Central memory CD8-positive, alpha-beta T cell (primary cell): ENCODE results near the gene UBE2K.
A peak's percentile ranks its signal among the peaks of the same experiment; 100 is the strongest.
"Not testable (repeated sequence)": the region's sequence is repeated elsewhere in the genome, so short reads cannot be mapped to it uniquely, and the experiment has no call there.

Experiments
- ATAC-seq: fragments of 150-1000 bp; cut with Tn5 transposase; replicated peaks from 2 replicates; pipeline ENCODE4 v1.10.0; 2022; ENCODE audit warnings: mild to moderate bottlenecking, moderate FRiP score, moderate number of reproducible peaks; ENCODE audit not compliant: poor library complexity, severe bottlenecking; ENCODE audit errors: extremely low read depth
- DNase-seq, 2 donors: peaks; one replicate each; pipeline ENCODE4 v3.0.0; 2021; ENCODE audit warnings: low spot score in 2 of 2
- H3K27ac Mint-ChIP-seq: one replicate; pipeline ENCODE4 v1.8.0; 2022; ENCODE audit warnings: low read depth, mild to moderate bottlenecking, moderate library complexity, mixed read lengths
- H3K27me3 Mint-ChIP-seq: one replicate; pipeline ENCODE4 v1.8.0; 2022; ENCODE audit warnings: mixed read lengths
- H3K36me3 Mint-ChIP-seq: one replicate; pipeline ENCODE4 v1.8.0; 2022; ENCODE audit warnings: mild to moderate bottlenecking, moderate library complexity, mixed read lengths; ENCODE audit not compliant: insufficient read depth
- H3K4me1 Mint-ChIP-seq: one replicate; pipeline ENCODE4 v1.8.0; 2022; ENCODE audit warnings: mixed read lengths
- H3K4me3 Mint-ChIP-seq: one replicate; pipeline ENCODE4 v1.8.0; 2022; ENCODE audit warnings: mild to moderate bottlenecking, moderate library complexity, mixed read lengths
- H3K9me3 Mint-ChIP-seq: one replicate; pipeline ENCODE4 v1.8.0; 2022; ENCODE audit warnings: mixed read lengths

UBE2K gene

GRCh38 chr4:39664828-39665731 is 32.9 kb upstream of the UBE2K start:
- Mint-ChIP-seq H3K4me1 (no peaks in the 10 kb centered on the region), H3K4me3 (no peak overlapping the region), H3K27me3 (no peaks in the 10 kb centered on the region), H3K36me3 (peaks cover 4% of the 10 kb centered on the region), H3K27ac (no peak overlapping the region), H3K9me3 (no peaks in the 10 kb centered on the region)
- DNase-seq (no peak), ATAC-seq (no peak)

DNA sequence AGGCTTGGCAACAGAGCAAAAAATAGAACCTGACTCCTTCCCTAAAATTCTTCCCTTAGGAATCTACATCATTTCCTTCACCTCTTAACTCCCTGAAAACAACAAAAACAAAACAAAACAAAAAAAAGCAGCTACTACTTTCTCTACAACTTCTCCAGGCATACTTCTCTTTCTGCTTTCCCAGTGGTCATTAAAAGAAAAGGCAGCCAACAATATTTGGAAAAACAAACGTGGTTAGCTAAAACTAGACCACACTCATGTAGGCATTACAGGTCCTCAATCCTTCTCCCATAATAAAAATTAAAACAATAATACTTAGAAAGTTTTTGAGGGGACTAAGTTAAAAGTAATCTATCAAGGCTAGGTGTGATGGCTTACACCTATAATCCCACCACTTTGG is 30.2 kb upstream of the UBE2K start:
- no peaks in the 10 kb centered on the region for H3K27me3 Mint-ChIP-seq
- no peaks in the 10 kb centered on the region for H3K9me3 Mint-ChIP-seq
- H3K4me3 Mint-ChIP-seq: no peak overlapping the region
- no peak for DNase-seq
- H3K27ac Mint-ChIP-seq: no peak overlapping the region
- no peak for ATAC-seq
- H3K4me1 Mint-ChIP-seq: no peaks in the 10 kb centered on the region
- H3K36me3 Mint-ChIP-seq: peaks cover 2% of the 10 kb centered on the region

DNA sequence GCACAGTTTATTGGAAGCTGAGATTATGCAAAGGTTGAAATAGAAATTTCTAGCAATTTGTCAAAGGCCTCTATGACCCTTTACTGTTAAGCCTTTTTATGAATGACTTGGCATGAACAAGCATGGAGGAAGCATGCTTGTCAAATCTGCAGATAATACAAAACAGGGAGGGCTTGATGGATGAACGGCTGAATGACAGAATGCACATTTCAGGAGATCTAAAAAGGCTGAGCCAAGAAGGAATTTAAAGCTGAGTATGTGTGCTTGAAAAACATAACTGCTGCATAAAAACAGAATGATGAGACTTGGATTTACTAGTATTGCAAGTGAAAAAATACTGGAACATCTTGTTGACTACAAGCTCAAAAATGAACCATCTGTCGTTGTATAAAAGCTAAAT is 29.0 kb upstream of the UBE2K start:
- no peak for DNase-seq
- no peak for ATAC-seq
- no peaks in the 10 kb centered on the region for H3K27me3 Mint-ChIP-seq
- no peaks in the 10 kb centered on the region for H3K4me1 Mint-ChIP-seq
- no peaks in the 10 kb centered on the region for H3K9me3 Mint-ChIP-seq
- no peak overlapping the region for H3K4me3 Mint-ChIP-seq
- no peak overlapping the region for H3K27ac Mint-ChIP-seq
- H3K36me3 Mint-ChIP-seq: peaks cover 2% of the 10 kb centered on the region

GRCh38 chr4:39670296-39670695 is 27.6 kb upstream of the UBE2K start:
- not testable (repeated sequence) for ATAC-seq, H3K4me1 Mint-ChIP-seq, H3K9me3 Mint-ChIP-seq, H3K27me3 Mint-ChIP-seq, H3K36me3 Mint-ChIP-seq, H3K27ac Mint-ChIP-seq, DNase-seq, H3K4me3 Mint-ChIP-seq

- not testable (repeated sequence) for H3K27ac Mint-ChIP-seq, H3K4me3 Mint-ChIP-seq, H3K36me3 Mint-ChIP-seq, H3K4me1 Mint-ChIP-seq, ATAC-seq, H3K9me3 Mint-ChIP-seq, DNase-seq
- peaks cover 14% of the 10 kb centered on the region for H3K27me3 Mint-ChIP-seq
These were observed 22.3 kb upstream of the UBE2K start for GRCh38 chr4:39675681-39676080.

DNA sequence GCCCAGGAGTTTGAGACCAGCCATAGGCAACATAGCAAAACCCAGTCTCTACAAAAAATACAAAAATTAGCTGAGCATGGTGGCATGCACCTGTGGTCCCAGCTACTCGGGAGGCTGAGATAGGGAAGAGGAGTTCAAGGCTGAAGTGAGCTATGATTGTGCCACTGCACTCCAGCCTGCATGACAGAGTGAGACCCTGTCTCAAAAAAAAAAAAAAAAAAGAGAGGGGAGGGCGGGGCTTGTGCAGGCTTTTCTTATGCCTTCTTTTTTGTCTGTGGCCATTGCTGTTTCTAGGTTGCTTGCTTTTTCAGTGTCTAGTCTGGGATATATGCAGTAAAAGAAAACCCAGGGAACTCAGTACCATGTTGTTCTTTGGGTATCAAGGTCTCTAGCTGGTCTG is 16.9 kb upstream of the UBE2K start:
- H3K4me3 Mint-ChIP-seq, DNase-seq, ATAC-seq, H3K36me3 Mint-ChIP-seq, H3K9me3 Mint-ChIP-seq, H3K4me1 Mint-ChIP-seq, H3K27ac Mint-ChIP-seq: not testable (repeated sequence)
- peaks cover 14% of the 10 kb centered on the region for H3K27me3 Mint-ChIP-seq

DNA sequence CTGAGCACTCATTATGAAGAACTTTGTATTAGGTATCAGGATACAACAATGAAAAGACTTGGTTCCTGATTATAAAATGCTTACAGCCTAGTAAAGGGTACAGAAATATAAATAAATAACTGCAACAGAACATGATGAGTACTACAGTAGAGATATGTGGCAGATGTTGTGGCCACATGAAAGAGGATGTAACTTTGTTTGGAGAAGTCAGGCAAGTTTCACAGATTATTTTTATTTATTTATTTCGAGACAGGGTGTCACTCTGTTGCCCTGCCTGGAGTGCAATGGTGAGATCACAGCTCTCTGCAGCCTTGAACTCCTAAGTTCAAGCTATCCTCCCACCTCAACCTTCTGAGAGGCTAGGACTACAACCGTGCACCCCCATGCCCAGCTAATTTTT is 15.8 kb upstream of the UBE2K start:
- no peak for DNase-seq
- Mint-ChIP-seq H3K27me3 (peaks cover 14% of the 10 kb centered on the region), H3K36me3 (no peaks in the 10 kb centered on the region), H3K27ac (no peak overlapping the region), H3K9me3 (no peaks in the 10 kb centered on the region), H3K4me1 (no peaks in the 10 kb centered on the region), H3K4me3 (no peak overlapping the region)
- peak; percentile 32 for ATAC-seq

DNA sequence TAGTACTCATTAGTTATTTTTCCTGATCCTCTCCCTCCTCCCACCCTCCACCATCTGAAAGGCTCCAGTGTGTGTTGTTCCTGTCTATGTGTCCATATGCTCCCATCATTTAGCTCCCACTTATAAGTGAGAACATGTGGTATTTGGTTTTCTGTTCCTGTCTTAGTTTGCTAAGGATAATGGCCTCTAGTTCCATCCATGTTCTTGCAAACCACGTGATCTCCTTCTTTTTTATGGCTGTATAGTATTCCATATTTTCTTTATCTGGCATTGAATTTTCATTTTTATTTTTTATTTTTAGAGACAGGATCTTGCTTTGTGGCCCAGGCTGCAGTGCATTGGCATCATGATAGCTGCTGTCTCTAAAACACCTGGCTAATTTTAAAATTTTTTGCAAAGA is 11.9 kb upstream of the UBE2K start:
- no peaks in the 10 kb centered on the region for H3K27me3 Mint-ChIP-seq
- no peaks in the 10 kb centered on the region for H3K9me3 Mint-ChIP-seq
- no peak overlapping the region for H3K27ac Mint-ChIP-seq
- no peaks in the 10 kb centered on the region for H3K4me1 Mint-ChIP-seq
- no peak overlapping the region for H3K4me3 Mint-ChIP-seq
- ATAC-seq (no peak), DNase-seq (no peak)
- no peaks in the 10 kb centered on the region for H3K36me3 Mint-ChIP-seq

GRCh38 chr4:39687014-39687413 is 10.9 kb upstream of the UBE2K start:
- no peak overlapping the region for H3K4me3 Mint-ChIP-seq
- H3K4me1 Mint-ChIP-seq: no peaks in the 10 kb centered on the region
- no peaks in the 10 kb centered on the region for H3K27me3 Mint-ChIP-seq
- no peak for ATAC-seq
- H3K27ac Mint-ChIP-seq: peak overlapping the region; percentile 44
- H3K36me3 Mint-ChIP-seq: no peaks in the 10 kb centered on the region
- H3K9me3 Mint-ChIP-seq: no peaks in the 10 kb centered on the region
- DNase-seq: no peak

GRCh38 chr4:39689970-39690369 is 8.0 kb upstream of the UBE2K start:
- no peaks in the 10 kb centered on the region for H3K9me3 Mint-ChIP-seq
- ATAC-seq: no peak
- no peaks in the 10 kb centered on the region for H3K4me1 Mint-ChIP-seq
- DNase-seq: no peak
- no peak overlapping the region for H3K27ac Mint-ChIP-seq
- H3K36me3 Mint-ChIP-seq: no peaks in the 10 kb centered on the region
- no peak overlapping the region for H3K4me3 Mint-ChIP-seq
- no peaks in the 10 kb centered on the region for H3K27me3 Mint-ChIP-seq

GRCh38 chr4:39698424-39699009 is 581 bp downstream of the UBE2K start:
- Mint-ChIP-seq H3K4me3 (peak overlapping the region; percentile 100), H3K27me3 (no peaks in the 10 kb centered on the region), H3K36me3 (peaks cover 30% of the 10 kb centered on the region), H3K9me3 (no peaks in the 10 kb centered on the region), H3K4me1 (peaks cover 53% of the 10 kb centered on the region), H3K27ac (peak overlapping the region; percentile 98)
- ATAC-seq (peak; percentile 29), DNase-seq (no peak)

DNA sequence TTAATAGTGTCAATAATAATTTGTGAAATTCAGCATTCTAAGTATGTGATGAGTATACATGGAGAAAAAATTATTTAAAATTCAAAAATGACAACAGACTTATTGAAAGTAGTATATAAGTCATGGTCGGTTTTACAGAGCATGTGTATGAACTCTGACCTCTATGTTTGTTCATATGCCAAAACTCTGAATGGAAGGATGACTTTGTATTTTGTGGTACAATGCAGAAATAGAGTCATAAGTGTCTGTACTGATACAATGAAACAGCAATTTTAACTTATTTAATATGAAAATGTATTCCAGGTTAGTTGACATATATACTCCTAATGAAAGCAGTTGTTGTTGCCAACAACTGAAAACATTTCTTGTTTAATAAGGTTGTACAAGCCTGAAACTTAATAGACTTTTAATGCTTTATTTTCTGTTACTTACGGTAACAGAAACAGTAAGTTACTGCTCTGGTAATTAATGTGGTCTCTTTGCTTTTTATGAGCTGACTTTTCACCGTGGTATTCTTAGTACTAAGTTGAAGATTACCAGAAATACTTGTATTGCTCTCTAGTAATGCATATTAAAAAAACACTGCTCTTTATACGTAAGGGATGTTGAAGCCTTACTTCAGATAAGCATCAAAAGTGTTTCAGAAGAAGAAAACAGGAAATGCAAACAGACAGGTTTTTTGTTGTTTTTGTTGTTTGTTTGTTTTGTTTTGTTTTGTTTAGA is 1.9 kb downstream of the UBE2K start:
- Mint-ChIP-seq H3K36me3 (peaks cover 35% of the 10 kb centered on the region), H3K27me3 (no peaks in the 10 kb centered on the region), H3K4me1 (peaks cover 53% of the 10 kb centered on the region), H3K9me3 (no peaks in the 10 kb centered on the region), H3K4me3 (peak overlapping the region; percentile 100), H3K27ac (peak overlapping the region; percentile 98)
- no peak for ATAC-seq
- DNase-seq: no peak

- Mint-ChIP-seq H3K27ac (peak overlapping the region; percentile 98), H3K4me3 (peak overlapping the region; percentile 100), H3K4me1 (peaks cover 52% of the 10 kb centered on the region), H3K9me3 (no peaks in the 10 kb centered on the region), H3K27me3 (no peaks in the 10 kb centered on the region), H3K36me3 (peaks cover 40% of the 10 kb centered on the region)
- DNase-seq (no peak), ATAC-seq (no peak)
These were observed 2.6 kb downstream of the UBE2K start for GRCh38 chr4:39700554-39700953.
